CD4-positive, alpha-beta T cell (primary cell): ENCODE measurements around the gene ZRANB3. TPM values are rescaled to one million over a fixed set of nuclear protein-coding genes. Genes with fewer than 3 reads are reported as not detected.

Experiments
- ATAC-seq: fragments of 200-7000 bp; cut with Tn5 transposase; one replicate; pipeline ENCODE4 v1.10.0; 2022; ENCODE audit warnings: mild to moderate bottlenecking; ENCODE audit not compliant: poor library complexity
- CTCF ChIA-PET: fragments of 350-600 bp; sonication (Branson Sonifier 250); formaldehyde crosslinking; loops from one replicate; lab custom pipeline; 2021; ENCODE audit warnings: antibody characterized with exemption, inconsistent platforms; lab: Charles Lee
- POLR2A ChIA-PET: fragments of 350-600 bp; sonication (Branson Sonifier 250); formaldehyde crosslinking; loops from one replicate; lab custom pipeline; 2021; ENCODE audit warnings: antibody characterized with exemption, inconsistent platforms; lab: Charles Lee
- DNase-seq, 14 experiments: peaks; one replicate each; pipeline ENCODE4 v3.0.0-alpha.2; 2013 to 2020; ENCODE audit warnings: mixed read lengths in 2 of 14
- H3K27ac ChIP-seq, 2 donors: one replicate each; pipeline versions ENCODE4 v1.5.1 to v1.7.0; 2013; ENCODE audit warnings: low read length in 2 of 2, low read depth in 1 of 2, mild to moderate bottlenecking in 1 of 2
- H3K27me3 ChIP-seq, 2 experiments: 1 replicate in 1 of 2; 2 replicates in 1 of 2; pipeline versions ENCODE4 v1.6.1 to v1.7.0; 2013; ENCODE audit warnings: low read length in 2 of 2, control low read depth in 1 of 2, mild to moderate bottlenecking in 1 of 2, moderate library complexity in 1 of 2; ENCODE audit not compliant: insufficient read depth in 2 of 2, control insufficient read depth in 1 of 2
- H3K36me3 ChIP-seq: one replicate; pipeline ENCODE4 v1.6.1; 2013; ENCODE audit warnings: low read length, control low read depth; ENCODE audit not compliant: insufficient read depth
- H3K4me1 ChIP-seq: one replicate; pipeline ENCODE4 v1.6.1; 2013; ENCODE audit warnings: low read length, control low read depth; ENCODE audit not compliant: insufficient read depth
- H3K4me3 ChIP-seq: one replicate; pipeline ENCODE4 v1.5.1; 2013; ENCODE audit warnings: mild to moderate bottlenecking, low read length, moderate library complexity
- H3K9me3 ChIP-seq, 2 experiments: 1 replicate in 1 of 2; 2 replicates in 1 of 2; pipeline versions ENCODE4 v1.6.1 to v1.7.0; 2013; ENCODE audit warnings: low read length in 2 of 2, mild to moderate bottlenecking in 2 of 2, control low read depth in 1 of 2, moderate library complexity in 1 of 2; ENCODE audit not compliant: control insufficient read depth in 1 of 2, insufficient read depth in 1 of 2
- H3K27ac Mint-ChIP-seq: one replicate; pipeline ENCODE4 v1.8.0; 2020; ENCODE audit warnings: mixed read lengths
- H3K27me3 Mint-ChIP-seq: one replicate; pipeline ENCODE4 v1.8.0; 2021; ENCODE audit warnings: mixed read lengths
- H3K36me3 Mint-ChIP-seq: one replicate; pipeline ENCODE4 v1.8.0; 2021; ENCODE audit warnings: low read depth, mixed read lengths
- H3K4me1 Mint-ChIP-seq: one replicate; pipeline ENCODE4 v1.8.0; 2021; ENCODE audit warnings: low read depth, mixed read lengths
- H3K4me3 Mint-ChIP-seq: one replicate; pipeline ENCODE4 v1.8.0; 2020; ENCODE audit warnings: mild to moderate bottlenecking, mixed read lengths
- H3K9me3 Mint-ChIP-seq: one replicate; pipeline ENCODE4 v1.8.0; 2020; ENCODE audit warnings: mixed read lengths
- intact Hi-C, 2 experiments: fragments of 100-400 bp; cut with DNase I in 1 of 2; cut with micrococcal nuclease in 1 of 2; formaldehyde crosslinking; loops; one replicate each; pipeline versions ENCODE4 v1.15.1 to v1.9.0; 2023 to 2025; cut with DNase I, micrococcal nuclease
- total RNA-seq, 174 experiments: library from RNA in 2 of 174; stranded (reverse) in 2 of 174; gene quantifications; one replicate each; pipeline ENCODE4 v1.2.3 and lab custom pipeline; 2021 to 2026
- TF ChIP-seq, protein P1 (sequence below): fragments of 200-600 bp; IDR thresholded peaks from one replicate; pipeline ENCODE4 v1.8.0; 2022; ENCODE audit warnings: antibody characterized with exemption, mild to moderate bottlenecking

ZRANB3 gene
- total RNA-seq, 2 experiments from 2014 or later = 3.9 to 4.2 TPM

DNA sequence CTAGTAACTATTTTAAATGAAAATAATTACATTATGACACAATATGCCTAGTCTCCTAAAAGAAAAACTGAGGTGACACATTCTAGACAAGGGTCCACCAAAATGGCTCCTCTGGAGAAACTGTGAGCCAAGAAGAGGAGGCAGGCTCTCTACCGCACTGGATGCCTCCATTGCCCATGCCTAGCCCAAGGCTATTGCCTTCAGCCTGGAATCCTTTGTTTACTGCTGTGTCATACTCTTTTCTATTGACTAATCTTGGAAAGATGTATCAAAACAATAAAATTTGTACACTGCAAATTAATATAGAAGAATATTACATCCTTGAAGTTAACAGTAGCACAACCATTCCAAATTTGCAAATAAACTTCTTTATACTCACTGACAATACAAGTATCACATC lies 311.8 kb downstream of the ZRANB3 start:
- intact Hi-C loops = no loop called here
- no peak overlapping the region for H3K4me3 Mint-ChIP-seq
- Histone ChIP-seq H3K27ac (no peak overlapping the region), H3K9me3 (no peaks in the 10 kb centered on the region), H3K4me1 (no peaks in the 10 kb centered on the region), H3K27me3 (no peaks in the 10 kb centered on the region), H3K36me3 (no peaks in the 10 kb centered on the region), H3K4me3 (no peak overlapping the region)
- ATAC-seq (no peak), DNase-seq (no peak)
- TF ChIP-seq, protein P1, sequence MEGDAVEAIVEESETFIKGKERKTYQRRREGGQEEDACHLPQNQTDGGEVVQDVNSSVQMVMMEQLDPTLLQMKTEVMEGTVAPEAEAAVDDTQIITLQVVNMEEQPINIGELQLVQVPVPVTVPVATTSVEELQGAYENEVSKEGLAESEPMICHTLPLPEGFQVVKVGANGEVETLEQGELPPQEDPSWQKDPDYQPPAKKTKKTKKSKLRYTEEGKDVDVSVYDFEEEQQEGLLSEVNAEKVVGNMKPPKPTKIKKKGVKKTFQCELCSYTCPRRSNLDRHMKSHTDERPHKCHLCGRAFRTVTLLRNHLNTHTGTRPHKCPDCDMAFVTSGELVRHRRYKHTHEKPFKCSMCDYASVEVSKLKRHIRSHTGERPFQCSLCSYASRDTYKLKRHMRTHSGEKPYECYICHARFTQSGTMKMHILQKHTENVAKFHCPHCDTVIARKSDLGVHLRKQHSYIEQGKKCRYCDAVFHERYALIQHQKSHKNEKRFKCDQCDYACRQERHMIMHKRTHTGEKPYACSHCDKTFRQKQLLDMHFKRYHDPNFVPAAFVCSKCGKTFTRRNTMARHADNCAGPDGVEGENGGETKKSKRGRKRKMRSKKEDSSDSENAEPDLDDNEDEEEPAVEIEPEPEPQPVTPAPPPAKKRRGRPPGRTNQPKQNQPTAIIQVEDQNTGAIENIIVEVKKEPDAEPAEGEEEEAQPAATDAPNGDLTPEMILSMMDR = no peak
- ChIA-PET POLR2A (no interaction called here), CTCF (no interaction called here)
- H3K27ac Mint-ChIP-seq = no peak overlapping the region
- no peaks in the 10 kb centered on the region for H3K4me1 Mint-ChIP-seq
- no peaks in the 10 kb centered on the region for H3K9me3 Mint-ChIP-seq
- peaks cover 14% of the 10 kb centered on the region for H3K36me3 Mint-ChIP-seq
- H3K27me3 Mint-ChIP-seq = no peaks in the 10 kb centered on the region

DNA sequence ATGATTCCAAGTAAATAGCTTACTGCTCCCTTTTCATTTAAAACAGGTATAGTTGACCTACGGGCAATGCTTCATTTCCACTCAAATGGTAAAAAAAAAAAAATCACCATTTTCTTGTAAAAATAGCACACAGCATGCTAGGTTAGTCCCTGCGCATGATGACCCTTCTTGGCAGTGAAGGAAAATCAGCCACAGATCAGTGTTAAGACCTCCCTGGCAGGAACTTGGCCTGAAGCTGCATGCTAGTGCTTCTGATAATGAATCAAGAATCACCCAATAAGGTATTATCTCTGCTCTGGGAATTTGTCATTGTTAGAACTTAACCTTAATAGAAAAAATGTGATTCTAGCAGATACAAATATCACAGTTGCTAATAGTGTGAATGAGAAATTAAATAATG lies 312.6 kb downstream of the ZRANB3 start:
- DNase-seq = no peak
- Mint-ChIP-seq H3K4me1 (no peaks in the 10 kb centered on the region), H3K27me3 (no peaks in the 10 kb centered on the region), H3K36me3 (peaks cover 14% of the 10 kb centered on the region), H3K27ac (no peak overlapping the region), H3K9me3 (no peaks in the 10 kb centered on the region), H3K4me3 (no peak overlapping the region)
- Histone ChIP-seq H3K27ac (no peak overlapping the region), H3K27me3 (no peaks in the 10 kb centered on the region), H3K4me3 (no peak overlapping the region), H3K36me3 (no peaks in the 10 kb centered on the region), H3K4me1 (no peaks in the 10 kb centered on the region), H3K9me3 (no peaks in the 10 kb centered on the region)
- no peak for ATAC-seq
- intact Hi-C loops = no loop called here
- ChIA-PET CTCF (interaction anchor here (1.3 kb wide), 1 partner anchor 9 kb away, joined by 4 read pairs; no protein-coding TSS in a partner anchor), POLR2A (no interaction called here)
- TF ChIP-seq, protein P1 = no peak

DNA sequence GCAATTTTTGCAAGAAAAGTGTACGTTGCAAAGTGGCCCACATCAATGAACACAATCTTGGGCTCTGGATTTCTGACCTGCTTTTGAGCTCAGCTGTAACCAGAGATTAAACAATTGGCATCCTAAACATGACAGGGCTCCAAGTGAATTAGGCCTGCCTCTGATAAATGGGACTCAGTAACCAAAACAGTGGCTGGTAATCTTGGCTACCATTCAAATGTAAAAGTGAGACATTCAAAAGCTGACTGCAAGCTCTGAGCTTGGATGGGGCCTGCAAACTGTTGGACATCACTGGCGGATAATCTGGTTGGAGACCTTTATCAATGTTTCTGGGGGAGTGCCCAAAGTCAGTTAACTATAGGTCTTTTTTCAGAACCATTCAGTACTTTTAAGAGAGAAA lies 318.3 kb downstream of the ZRANB3 start:
- Histone ChIP-seq H3K27me3 (no peaks in the 10 kb centered on the region), H3K27ac (no peak overlapping the region), H3K4me3 (no peak overlapping the region), H3K4me1 (no peaks in the 10 kb centered on the region), H3K36me3 (no peaks in the 10 kb centered on the region), H3K9me3 (no peaks in the 10 kb centered on the region)
- Mint-ChIP-seq H3K9me3 (no peaks in the 10 kb centered on the region), H3K4me1 (no peaks in the 10 kb centered on the region), H3K4me3 (no peak overlapping the region), H3K36me3 (peaks cover 3% of the 10 kb centered on the region), H3K27ac (no peak overlapping the region), H3K27me3 (no peaks in the 10 kb centered on the region)
- intact Hi-C loops = no loop called here
- CTCF ChIA-PET = no interaction called here
- TF ChIP-seq, protein P1 = no peak
- POLR2A ChIA-PET = no interaction called here
- DNase-seq (no peak), ATAC-seq (no peak)
